ENCODE measurements around the gene S100A10. TPM values are rescaled to one million over a fixed set of nuclear protein-coding genes. Genes with fewer than 3 reads are reported as not detected.

The S100A10 gene, protein sequence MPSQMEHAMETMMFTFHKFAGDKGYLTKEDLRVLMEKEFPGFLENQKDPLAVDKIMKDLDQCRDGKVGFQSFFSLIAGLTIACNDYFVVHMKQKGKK
- total RNA-seq (ENCODE audit: low replicate concordance): 109 and 170 TPM in 2 replicates

GRCh38 chr1:151993734-151994496, at the start of gene S100A10:
S100A10 (minus strand) TSS chr1:151993859; CDS start chr1:151986230, 7,629 bp downstream.

GRCh38 chr1:152036267-152037216, 42.9 kb upstream of the S100A10 start, which contains the start of gene S100A11:
S100A11 (minus strand) TSS chr1:152037004; CDS start chr1:152036915, 89 bp downstream.

Other genes starting within 250 kb of the S100A10 start
- 70.6 and 74.6 TPM in 2 replicates for gene MRPL9, start 230.4 kb downstream of the S100A10 start, total RNA-seq (ENCODE audit: low replicate concordance)
- 0.47 and 2.0 TPM in 2 replicates for gene TDRKH, start 203.4 kb downstream of the S100A10 start, total RNA-seq (ENCODE audit: low replicate concordance)
- not detected in 2 replicates for gene LINGO4, start 188.4 kb downstream of the S100A10 start, total RNA-seq (ENCODE audit: low replicate concordance)
- not detected in 2 replicates for gene RORC, start 162.1 kb downstream of the S100A10 start, total RNA-seq (ENCODE audit: low replicate concordance)
- 0.12 TPM in 1 of 2 replicates, not detected in the other for gene C2CD4D, start 154.0 kb downstream of the S100A10 start, total RNA-seq (ENCODE audit: low replicate concordance)
- not detected in 2 replicates for gene THEM5, start 140.1 kb downstream of the S100A10 start, total RNA-seq (ENCODE audit: low replicate concordance)
- 4.0 and 9.1 TPM in 2 replicates for gene THEM4, start 84.3 kb downstream of the S100A10 start, total RNA-seq (ENCODE audit: low replicate concordance)
- 27.1 and 58.7 TPM in 2 replicates for gene S100A11, start 43.1 kb upstream of the S100A10 start, total RNA-seq (ENCODE audit: low replicate concordance)
- gene TCHHL1, start 95.2 kb upstream of the S100A10 start, total RNA-seq (ENCODE audit: low replicate concordance): not detected in 2 replicates
- 0.08 and 0.12 TPM in 2 replicates for gene TCHH, start 121.6 kb upstream of the S100A10 start, total RNA-seq (ENCODE audit: low replicate concordance)
- 0.70 TPM in 1 of 2 replicates, not detected in the other for gene RPTN, start 165.4 kb upstream of the S100A10 start, total RNA-seq (ENCODE audit: low replicate concordance)
- not detected in 2 replicates for gene HRNR, start 230.3 kb upstream of the S100A10 start, total RNA-seq (ENCODE audit: low replicate concordance)

Measured in smooth muscle cell of the coronary artery (primary cell).